Epithelial cell of esophagus (primary cell): Measurements from ENCODE around the gene C6orf52.

Source experiments
- DNase-seq: peaks from one replicate; pipeline ENCODE4 v3.0.0; 2010; ENCODE audit warnings: low read depth
- H3K4me3 ChIP-seq: 2 replicates; pipeline ENCODE4 v1.5.1; 2011; ENCODE audit warnings: mild to moderate bottlenecking, low read length, control low read depth
- CTCF ChIP-seq: IDR thresholded peaks from 2 replicates; pipeline ENCODE4 v1.5.1; 2011; ENCODE audit warnings: low read depth, mild to moderate bottlenecking, low read length, control low read depth, inconsistent platforms; ENCODE audit not compliant: insufficient read depth; ENCODE audit errors: missing control alignments

The C6orf52 gene

GRCh38 chr6:10695086-10695657 lies 756 bp upstream of the C6orf52 start:
- no peak for TF ChIP-seq CTCF
- H3K4me3 ChIP-seq: peak overlapping the region; percentile 88
- DNase-seq: peak; percentile 15

GRCh38 chr6:10692965-10693538 lies 1.4 kb downstream of the C6orf52 start:
- DNase-seq: peak; percentile 71
- no peak for TF ChIP-seq CTCF
- peak overlapping the region; percentile 88 for H3K4me3 ChIP-seq

- peak overlapping the region; percentile 0 for H3K4me3 ChIP-seq
- peak; percentile 48 for DNase-seq
- TF ChIP-seq CTCF: no peak
Measured at GRCh38 chr6:10690651-10691445, 3.6 kb downstream of the C6orf52 start.

GRCh38 chr6:10687582-10687981 lies 6.8 kb downstream of the C6orf52 start:
- H3K4me3 ChIP-seq: no peak overlapping the region
- no peak for TF ChIP-seq CTCF
- DNase-seq: no peak

GRCh38 chr6:10686901-10687300 lies 7.5 kb downstream of the C6orf52 start:
- TF ChIP-seq CTCF: no peak
- H3K4me3 ChIP-seq: no peak overlapping the region
- no peak for DNase-seq

- DNase-seq: no peak
- no peak for TF ChIP-seq CTCF
- no peak overlapping the region for H3K4me3 ChIP-seq
Measured at GRCh38 chr6:10685092-10685915, 9.1 kb downstream of the C6orf52 start.
